ENCODE data around the gene SFXN5. TPM values are rescaled to one million over a fixed set of nuclear protein-coding genes. Genes with fewer than 3 reads are reported as not detected.

Gene SFXN5
- total RNA-seq, 1 donor from 2014 or later: 13.7 TPM

DNA sequence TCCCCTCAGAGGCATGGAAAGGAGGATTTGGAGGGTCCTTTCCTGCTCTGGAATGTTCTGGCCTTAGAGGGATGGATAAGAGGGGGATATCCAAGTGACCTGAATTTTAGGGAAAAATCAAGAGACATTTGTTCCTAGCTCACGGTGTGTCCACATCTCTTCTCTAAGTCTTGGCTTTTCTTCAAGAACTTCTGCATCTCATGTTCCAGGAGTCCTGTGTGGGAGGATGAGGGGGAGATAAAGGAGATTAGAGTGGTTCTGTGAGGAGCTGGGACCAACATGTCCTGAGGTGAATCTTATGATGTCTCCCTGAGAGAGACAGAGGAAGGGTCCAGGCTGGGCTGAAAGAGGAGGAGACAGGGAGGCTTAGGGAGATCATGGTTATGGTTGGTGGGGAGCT, 142.5 kb downstream of the SFXN5 start:
- peaks cover 8% of the 10 kb centered on the region for H3K27me3 Mint-ChIP-seq (ENCODE audit: unreplicated experiment)
- TF ChIP-seq CTCF (IDR thresholded peaks at IDR 0.05; ENCODE audit: partially characterized antibody, unreplicated experiment): no peak
- no peaks in the 10 kb centered on the region for H3K4me1 Mint-ChIP-seq (ENCODE audit: low read depth, unreplicated experiment)
- H3K27ac Mint-ChIP-seq (ENCODE audit: unreplicated experiment): no peak overlapping the region
- no peaks in the 10 kb centered on the region for H3K36me3 Mint-ChIP-seq (ENCODE audit: unreplicated experiment)
- DNase-seq: no peak
- peaks cover 2% of the 10 kb centered on the region for H3K9me3 Mint-ChIP-seq (ENCODE audit: unreplicated experiment)
- no peak overlapping the region for H3K4me3 Mint-ChIP-seq (ENCODE audit: unreplicated experiment)

DNA sequence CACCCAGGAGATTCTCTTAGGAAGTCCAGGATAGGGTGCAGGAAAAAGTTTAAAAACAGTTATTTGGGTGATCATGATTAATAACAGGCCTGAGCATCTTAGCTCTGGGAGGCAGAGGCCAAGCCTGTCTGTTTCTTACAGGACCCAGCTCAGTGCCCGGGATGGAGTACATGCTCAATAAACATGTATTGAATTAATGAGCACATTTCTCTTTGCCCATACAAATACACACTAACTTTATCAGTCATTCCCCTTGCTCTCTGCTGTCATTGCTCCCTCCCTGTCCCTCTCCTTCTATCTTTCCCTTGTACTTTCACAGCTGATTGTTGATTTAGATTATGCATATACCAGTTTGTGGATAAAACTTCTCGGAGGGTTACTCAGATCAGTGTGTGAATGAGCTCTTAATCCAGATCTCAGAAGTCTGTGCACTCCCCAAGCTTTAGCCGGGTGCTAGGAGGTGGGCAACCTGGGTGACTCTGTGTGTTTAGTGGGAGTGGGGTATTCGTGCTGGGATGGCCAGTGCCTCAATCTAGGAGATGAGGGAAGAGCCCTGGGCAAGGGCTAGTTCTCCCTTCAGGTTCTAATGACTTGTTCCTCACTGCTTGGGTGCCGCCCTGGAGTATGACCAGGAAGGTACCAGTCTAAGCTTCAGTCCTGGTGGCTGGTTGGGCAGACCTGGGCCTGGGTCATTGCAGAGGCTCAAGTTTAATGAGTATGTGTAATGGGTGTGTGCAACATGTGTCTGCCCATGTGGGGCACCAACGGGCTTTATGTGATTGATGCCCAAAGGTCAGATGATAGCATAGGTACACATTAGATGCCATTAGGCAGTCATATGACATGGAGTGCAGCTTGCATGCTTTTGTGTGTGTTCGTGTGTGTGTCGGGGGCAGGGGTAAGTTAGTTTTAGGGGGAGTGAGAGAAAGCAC, 143.6 kb downstream of the SFXN5 start:
- Mint-ChIP-seq H3K4me3 (ENCODE audit: unreplicated experiment) (no peak overlapping the region), H3K4me1 (ENCODE audit: low read depth, unreplicated experiment) (no peaks in the 10 kb centered on the region), H3K36me3 (ENCODE audit: unreplicated experiment) (no peaks in the 10 kb centered on the region), H3K27ac (ENCODE audit: unreplicated experiment) (no peak overlapping the region), H3K27me3 (ENCODE audit: unreplicated experiment) (peaks cover 15% of the 10 kb centered on the region), H3K9me3 (ENCODE audit: unreplicated experiment) (peaks cover 4% of the 10 kb centered on the region)
- no peak for DNase-seq
- no peak for TF ChIP-seq CTCF (IDR thresholded peaks at IDR 0.05; ENCODE audit: partially characterized antibody, unreplicated experiment)

DNA sequence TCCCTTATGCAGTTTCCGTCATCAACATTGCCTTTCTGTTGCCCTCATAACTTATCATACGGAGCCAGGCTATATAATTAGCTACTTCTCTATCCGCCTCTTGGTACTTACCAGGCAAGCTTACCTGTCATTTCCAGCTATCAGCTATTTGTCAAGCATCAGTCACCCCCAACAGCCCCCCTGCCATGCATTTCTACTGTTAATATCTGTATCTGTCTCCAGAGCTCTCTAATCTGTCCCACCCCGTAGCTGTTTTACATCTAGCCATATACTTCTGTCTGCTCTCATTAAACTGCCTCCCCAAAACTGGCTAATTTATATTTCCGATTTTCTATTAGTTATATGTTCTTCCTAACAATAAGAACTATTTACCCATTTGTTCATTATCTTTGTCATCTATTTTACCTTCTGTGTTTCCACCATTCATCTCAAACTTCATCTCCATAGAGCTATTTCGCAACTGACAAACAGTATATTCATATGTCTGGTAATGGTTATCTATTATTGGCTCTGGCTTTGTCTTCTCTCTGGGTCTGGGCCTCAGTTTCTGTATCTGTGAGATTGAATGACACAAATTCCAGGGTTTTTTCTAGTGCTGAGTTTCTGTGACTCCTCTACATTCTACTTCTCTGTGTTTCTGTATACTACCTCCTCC, 144.6 kb downstream of the SFXN5 start:
- no peak for DNase-seq
- H3K36me3 Mint-ChIP-seq (ENCODE audit: unreplicated experiment): no peaks in the 10 kb centered on the region
- no peak for TF ChIP-seq CTCF (IDR thresholded peaks at IDR 0.05; ENCODE audit: partially characterized antibody, unreplicated experiment)
- H3K27me3 Mint-ChIP-seq (ENCODE audit: unreplicated experiment): peaks cover 21% of the 10 kb centered on the region
- H3K4me3 Mint-ChIP-seq (ENCODE audit: unreplicated experiment): no peak overlapping the region
- no peaks in the 10 kb centered on the region for H3K4me1 Mint-ChIP-seq (ENCODE audit: low read depth, unreplicated experiment)
- H3K27ac Mint-ChIP-seq (ENCODE audit: unreplicated experiment): no peak overlapping the region
- H3K9me3 Mint-ChIP-seq (ENCODE audit: unreplicated experiment): peaks cover 7% of the 10 kb centered on the region

- H3K9me3 Mint-ChIP-seq (ENCODE audit: unreplicated experiment): peaks cover 7% of the 10 kb centered on the region
- H3K36me3 Mint-ChIP-seq (ENCODE audit: unreplicated experiment): no peaks in the 10 kb centered on the region
- H3K27ac Mint-ChIP-seq (ENCODE audit: unreplicated experiment): no peak overlapping the region
- TF ChIP-seq CTCF (IDR thresholded peaks at IDR 0.05; ENCODE audit: partially characterized antibody, unreplicated experiment): no peak
- DNase-seq: no peak
- H3K27me3 Mint-ChIP-seq (ENCODE audit: unreplicated experiment): peaks cover 23% of the 10 kb centered on the region
- no peaks in the 10 kb centered on the region for H3K4me1 Mint-ChIP-seq (ENCODE audit: low read depth, unreplicated experiment)
- H3K4me3 Mint-ChIP-seq (ENCODE audit: unreplicated experiment): no peak overlapping the region
Measured at GRCh38 chr2:72926368-72926767, 145.1 kb downstream of the SFXN5 start.
